GM21381 (cell line): ENCODE data around the gene CAMK4.
A peak's percentile ranks its signal among the peaks of the same experiment; 100 is the strongest.
"Not testable (repeated sequence)": the region's sequence is repeated elsewhere in the genome, so short reads cannot be mapped to it uniquely, and the experiment has no call there.

Experiments
- ATAC-seq: cut with Tn5 transposase; IDR thresholded peaks from one replicate; pipeline ENCODE4 v1.9.1; 2021; ENCODE audit warnings: mild to moderate bottlenecking, moderate library complexity; ENCODE audit not compliant: unreplicated experiment

Gene CAMK4

DNA sequence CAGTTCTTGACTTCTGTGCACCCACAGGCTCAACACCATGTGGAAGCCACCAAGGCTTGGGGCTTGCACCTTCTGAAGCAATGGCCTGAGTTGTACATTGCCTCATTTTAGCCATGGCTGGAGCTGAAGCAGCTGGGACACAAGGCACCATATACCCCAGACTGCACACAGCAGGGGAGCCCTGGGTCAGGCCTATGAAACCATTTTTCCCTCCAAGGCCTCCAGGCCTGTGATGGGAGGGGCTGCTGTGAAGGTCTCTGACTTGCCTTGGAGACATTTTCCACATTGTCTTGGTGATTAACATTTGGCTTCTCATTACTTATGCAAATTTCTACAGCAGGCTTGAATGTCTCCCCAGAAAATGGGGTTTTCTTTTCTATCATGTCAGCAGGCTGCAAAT lies 185.1 kb downstream of the CAMK4 start:
- not testable (repeated sequence) for ATAC-seq

DNA sequence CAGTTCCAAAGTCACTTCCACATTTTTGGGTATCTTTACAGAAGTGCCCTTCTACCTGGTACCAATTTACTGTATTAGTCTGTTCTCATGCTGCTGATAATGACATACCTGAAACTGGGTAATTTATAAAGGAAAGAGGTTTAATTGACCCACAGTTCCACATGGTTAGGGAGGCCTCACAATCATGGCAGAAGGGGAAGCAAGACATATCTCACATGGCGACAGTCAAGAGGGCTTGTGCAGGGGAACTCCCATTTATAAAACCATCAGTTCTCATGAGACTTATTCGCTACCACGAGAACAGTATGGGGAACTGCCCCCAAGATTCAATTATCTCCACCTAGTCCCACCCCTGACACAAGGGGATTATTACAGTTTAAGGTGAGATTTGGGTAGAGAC lies 185.9 kb downstream of the CAMK4 start:
- ATAC-seq, result not testable (repeated sequence)

- ATAC-seq, result no peak
These were observed 187.1 kb downstream of the CAMK4 start for GRCh38 chr5:111411301-111411700.

- ATAC-seq, result no peak
These were observed 188.4 kb downstream of the CAMK4 start for GRCh38 chr5:111412593-111412992.

DNA sequence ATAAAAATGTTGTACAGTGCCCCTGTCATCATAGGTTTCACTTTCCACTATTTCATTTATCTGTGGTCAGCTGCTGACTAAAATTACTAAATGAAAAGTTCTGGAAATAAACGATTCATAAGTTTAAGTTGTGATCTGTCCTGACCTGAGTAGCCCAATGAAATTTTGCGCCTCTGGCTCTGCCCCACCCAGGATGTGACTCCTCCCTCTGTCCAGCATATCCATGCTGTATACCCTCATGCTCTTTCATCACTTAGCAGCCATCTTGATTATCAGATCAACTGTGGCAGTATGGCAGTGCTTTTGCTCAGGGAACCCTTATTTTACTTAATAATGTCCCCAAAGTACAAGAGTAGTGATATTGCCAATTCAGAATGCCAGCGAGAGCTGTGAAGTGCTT lies 190.9 kb downstream of the CAMK4 start:
- no peak for ATAC-seq

DNA sequence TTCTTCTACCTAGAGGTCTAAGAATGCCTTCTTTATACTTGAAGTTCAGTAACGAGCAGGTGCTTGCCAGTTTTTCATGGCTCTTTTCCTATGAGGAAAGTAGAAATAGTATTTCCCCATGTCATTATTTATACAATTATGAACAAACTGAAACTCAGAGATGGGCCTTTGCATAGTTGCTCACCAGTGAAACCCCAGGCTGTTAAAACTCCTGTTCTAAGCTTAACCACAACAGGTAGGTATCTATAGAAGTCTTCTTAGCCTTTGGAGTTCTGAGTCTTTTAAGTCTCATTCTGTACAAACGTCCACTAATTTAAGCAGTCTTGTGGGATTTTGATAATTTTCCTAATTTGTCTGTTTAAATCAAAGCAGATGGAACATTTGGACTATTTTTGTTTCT lies 198.1 kb downstream of the CAMK4 start:
- peak; percentile 91 for ATAC-seq

DNA sequence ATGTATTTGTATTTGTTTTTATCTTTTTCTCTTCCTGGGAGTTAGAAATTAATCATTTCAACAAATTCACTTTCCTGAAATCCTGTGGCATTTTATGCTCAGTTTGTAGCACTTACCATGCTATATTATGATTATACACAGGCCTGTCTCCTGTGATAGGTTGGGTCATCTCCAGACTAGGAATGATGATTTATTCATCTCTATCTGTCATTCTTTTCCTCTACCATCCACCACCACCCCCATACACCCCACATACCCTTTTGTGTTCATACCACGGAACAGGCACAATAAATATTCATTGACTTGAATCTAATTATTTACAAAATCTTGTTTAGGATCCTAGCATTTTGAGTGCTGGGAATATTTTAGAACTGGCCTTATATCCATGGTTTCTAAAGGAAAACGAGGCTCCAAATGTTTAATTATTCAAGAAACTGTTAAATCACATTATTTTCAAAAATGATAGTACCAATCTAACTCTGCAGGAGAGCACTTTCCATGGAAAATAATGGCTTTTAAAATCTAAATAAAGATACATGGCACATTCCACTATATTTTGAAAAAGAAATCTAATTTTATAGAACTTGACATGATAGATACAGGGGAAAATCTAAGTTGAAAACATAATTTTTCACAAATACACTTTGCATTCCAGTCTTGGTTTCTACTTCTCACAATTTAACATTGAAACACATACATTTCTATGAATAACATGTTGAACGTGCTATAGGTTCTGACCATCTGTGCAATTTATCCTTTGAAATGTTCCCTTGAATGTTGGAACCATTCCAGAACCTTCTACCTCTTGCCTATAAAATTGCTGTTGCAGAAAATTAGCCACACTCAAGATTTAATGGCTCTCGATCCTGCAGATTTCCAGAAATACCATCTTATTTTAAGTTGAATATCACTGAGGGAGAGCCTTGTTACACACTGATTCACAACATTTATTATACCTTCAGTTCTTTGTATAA lies 198.8 kb downstream of the CAMK4 start:
- no peak for ATAC-seq

DNA sequence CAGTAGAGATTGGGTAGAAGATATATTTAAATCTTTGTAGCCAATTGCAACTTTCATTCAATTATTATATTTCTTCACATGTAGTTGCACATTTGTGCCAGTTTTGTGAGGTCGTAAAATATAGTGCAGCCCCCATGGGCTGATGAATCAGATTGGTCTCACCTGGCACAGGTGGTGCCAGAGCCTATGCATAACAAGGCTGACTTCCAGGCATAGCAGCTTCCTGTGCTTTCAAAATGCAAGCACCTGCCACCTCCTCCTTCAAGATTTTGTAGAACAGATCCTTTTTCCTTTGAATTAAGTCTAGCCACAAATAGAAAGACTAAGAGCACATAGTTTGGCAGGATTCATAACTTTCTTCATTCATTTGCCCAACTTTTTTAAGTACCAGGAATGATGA lies 201.0 kb downstream of the CAMK4 start:
- ATAC-seq, result no peak

GRCh38 chr5:111427762-111428161 lies 203.6 kb downstream of the CAMK4 start:
- no peak for ATAC-seq

- no peak for ATAC-seq
These were observed 208.8 kb downstream of the CAMK4 start for GRCh38 chr5:111432883-111433536.

GRCh38 chr5:111434800-111435199 lies 210.6 kb downstream of the CAMK4 start:
- no peak for ATAC-seq

DNA sequence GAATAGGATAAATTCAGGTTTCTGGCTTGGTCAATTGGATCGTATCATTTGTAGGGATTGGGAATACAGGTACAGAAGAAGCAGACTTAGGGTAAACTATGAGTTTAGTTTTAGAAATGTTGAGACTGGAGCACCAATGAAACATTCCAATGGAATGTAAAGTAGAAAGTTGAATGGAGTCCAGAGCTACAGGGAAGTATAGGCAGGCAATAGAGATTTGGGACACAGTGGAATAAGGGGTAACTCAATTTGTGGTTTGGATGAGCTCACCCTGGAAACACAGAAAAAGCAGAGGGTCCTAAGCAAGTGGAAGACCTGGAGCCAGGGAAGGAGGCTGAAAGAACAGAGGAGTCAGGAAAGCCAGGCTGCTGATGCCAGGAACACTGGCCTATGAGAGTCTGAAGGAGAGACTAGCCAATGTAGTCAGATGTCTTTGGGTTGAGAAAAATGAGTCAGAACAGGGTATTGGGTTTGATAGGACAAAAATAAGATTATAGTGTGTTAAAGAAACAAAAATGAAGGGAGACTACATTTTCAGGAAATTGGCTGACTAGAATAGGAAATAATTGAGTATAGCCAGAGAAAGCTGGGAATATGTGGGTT lies 215.4 kb downstream of the CAMK4 start:
- no peak for ATAC-seq

DNA sequence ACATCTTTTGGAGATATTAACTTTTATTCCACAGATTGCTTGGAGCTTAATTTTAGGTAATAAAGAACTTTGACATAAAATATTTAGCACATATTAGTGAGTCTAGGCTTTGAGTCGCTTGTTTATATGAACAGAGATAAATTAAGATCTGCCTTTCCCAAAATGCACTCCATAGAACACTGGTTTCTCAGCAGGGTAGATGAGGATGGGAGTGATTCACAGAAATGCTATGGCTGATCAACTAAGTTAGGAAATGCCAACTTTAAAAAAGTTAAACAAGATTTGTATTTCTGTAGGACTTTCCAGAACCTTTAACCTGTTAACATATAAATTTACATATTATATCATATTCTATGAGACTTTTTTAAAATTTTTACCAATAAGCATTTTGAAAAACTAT lies 222.9 kb downstream of the CAMK4 start:
- ATAC-seq, result no peak

DNA sequence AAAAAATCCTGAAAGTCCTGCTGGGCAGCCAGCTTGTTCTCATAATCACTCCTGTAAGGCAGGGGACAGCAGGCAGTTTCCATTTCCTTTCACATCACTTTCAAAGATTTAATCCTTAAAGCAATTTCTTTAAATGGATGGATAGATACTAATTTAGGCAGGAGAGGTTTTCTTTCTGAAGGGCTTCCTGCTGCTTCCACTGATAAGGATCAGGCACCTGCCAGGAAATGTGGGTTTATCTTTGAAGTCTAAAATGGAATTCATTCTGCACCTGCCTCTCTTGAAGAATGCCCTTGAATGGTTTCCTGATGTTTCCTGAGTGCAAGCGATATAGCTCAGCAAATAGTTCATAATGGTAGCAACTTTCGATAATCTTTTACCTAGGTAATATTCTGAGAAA lies 223.6 kb downstream of the CAMK4 start:
- ATAC-seq, result no peak

DNA sequence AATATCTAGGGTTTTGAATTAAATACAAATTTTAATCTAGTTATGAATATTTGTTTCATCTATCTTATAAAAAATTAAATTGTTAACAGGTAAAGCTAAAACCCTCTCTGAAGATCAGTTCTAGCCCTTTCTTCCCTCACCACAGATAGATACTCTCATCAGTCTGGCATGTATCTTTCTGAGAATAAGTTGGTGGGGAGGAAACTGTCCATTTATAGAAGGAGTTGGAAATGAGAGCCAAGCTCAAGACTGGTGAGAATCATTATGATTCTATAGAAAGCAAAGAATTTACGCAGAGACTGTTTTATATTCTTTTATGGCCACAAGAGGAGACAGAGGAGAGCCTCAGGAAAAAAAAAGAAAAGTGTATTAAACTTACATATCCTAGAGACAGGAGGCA lies 229.1 kb downstream of the CAMK4 start:
- ATAC-seq, result no peak

DNA sequence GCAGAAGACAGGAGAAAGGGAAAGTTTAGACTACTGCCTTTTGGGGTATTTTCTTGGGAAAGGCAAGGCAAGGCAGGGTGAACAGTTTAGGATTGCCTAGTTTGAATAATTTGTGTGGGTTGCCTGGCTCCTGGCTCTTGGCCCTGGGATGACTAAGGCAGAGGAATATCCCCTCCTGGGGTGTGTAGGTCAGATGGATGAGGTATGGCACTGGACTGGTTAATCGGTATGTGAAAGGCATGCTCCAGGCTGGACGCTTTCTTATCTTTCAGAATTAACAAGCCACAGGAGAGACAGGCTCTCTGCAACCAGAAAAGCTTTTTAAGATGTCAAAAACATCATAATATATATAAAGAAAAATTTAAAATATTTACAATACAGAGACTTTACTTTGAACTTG lies 229.6 kb downstream of the CAMK4 start:
- no peak for ATAC-seq

DNA sequence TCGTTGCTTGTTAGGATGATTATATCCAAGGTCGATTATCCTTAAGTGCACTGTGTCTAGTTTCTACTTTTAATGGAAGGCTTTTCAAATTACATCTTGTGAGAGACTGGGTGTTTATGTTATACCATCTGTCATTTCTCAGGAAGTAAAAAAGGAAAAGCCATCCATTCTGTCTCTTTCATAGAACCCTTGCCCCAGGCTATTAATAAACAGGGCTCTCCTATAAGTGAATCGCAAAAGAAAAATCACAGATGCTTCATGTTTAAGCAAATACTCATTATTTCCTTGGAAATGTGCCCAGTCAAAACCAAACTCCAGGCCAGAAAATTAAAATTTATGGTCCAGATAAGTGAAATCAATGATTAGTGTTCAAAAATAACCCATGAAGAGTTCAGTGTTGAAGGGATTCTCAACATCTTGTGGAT lies 230.0 kb downstream of the CAMK4 start:
- ATAC-seq, result no peak

GRCh38 chr5:111454776-111455175 lies 230.6 kb downstream of the CAMK4 start:
- ATAC-seq, result no peak

DNA sequence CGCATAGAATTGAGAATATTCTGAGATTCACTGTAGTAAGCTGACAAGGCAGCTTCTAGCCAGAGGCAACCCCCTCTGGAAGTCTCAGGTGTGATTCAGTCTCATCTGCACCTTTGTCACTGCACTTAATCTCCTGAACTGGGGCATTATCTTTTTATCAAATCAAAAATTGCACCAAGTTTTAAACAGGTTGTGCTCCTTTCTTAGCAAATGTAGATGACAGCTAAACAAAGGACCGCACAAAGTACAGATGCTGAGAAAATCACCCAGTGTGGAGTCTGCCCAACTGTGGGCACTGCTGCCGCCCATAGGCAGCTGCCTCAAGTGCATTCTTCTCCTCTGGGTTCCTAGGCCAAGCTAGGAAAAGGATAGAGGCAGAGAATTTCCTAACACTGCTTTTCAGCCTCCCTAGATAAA lies 237.1 kb downstream of the CAMK4 start:
- no peak for ATAC-seq

- no peak for ATAC-seq
These were observed 237.8 kb downstream of the CAMK4 start for GRCh38 chr5:111461934-111462333.

DNA sequence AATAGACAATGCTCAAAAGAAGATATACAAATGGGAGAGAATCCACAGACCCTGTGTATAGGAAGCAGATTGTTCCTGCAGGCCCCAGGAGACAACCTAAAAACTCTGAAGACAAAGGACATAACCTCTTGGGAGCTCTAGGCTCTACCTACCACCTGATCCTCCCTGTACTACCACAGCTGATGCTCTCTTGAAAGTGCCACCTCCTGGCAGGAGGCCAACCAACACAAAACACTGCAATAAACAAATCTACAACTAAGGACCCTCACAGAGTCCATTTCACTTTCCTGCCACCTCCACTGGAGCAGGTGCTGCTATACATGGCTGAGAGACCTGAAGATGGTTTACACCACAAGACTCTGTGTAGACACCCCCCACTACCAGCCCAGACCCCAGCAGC lies 239.1 kb downstream of the CAMK4 start:
- ATAC-seq, result no peak
